IPS-18a (cell line): ENCODE results near the gene NBPF1.
"Not testable (repeated sequence)": the region's sequence is repeated elsewhere in the genome, so short reads cannot be mapped to it uniquely, and the experiment has no call there.

Experiments
- H3K27ac ChIP-seq: one replicate; pipeline ENCODE4 v1.5.1; 2013; ENCODE audit warnings: low read length
- H3K27me3 ChIP-seq: one replicate; pipeline ENCODE4 v1.6.1; 2013; ENCODE audit warnings: mild to moderate bottlenecking, low read length; ENCODE audit not compliant: control insufficient read depth, insufficient read depth
- H3K36me3 ChIP-seq: one replicate; pipeline ENCODE4 v1.6.1; 2013; ENCODE audit warnings: low read depth, low read length; ENCODE audit not compliant: control insufficient read depth
- H3K4me1 ChIP-seq: one replicate; pipeline ENCODE4 v1.6.1; 2013; ENCODE audit warnings: low read depth, low read length; ENCODE audit not compliant: control insufficient read depth
- H3K4me3 ChIP-seq: one replicate; pipeline ENCODE4 v1.5.1; 2013; ENCODE audit warnings: low read length
- H3K9ac ChIP-seq: one replicate; pipeline ENCODE4 v1.6.1; 2013; ENCODE audit warnings: mild to moderate bottlenecking, low read length, moderate library complexity
- H3K9me3 ChIP-seq: one replicate; pipeline ENCODE4 v1.6.1; 2013; ENCODE audit warnings: low read depth, low read length; ENCODE audit not compliant: control insufficient read depth

The NBPF1 gene

GRCh38 chr1:16540421-16540893, 72.9 kb downstream of the NBPF1 start:
- not testable (repeated sequence) for H3K9ac ChIP-seq, H3K4me3 ChIP-seq, H3K9me3 ChIP-seq, H3K36me3 ChIP-seq, H3K27ac ChIP-seq, H3K4me1 ChIP-seq
- H3K27me3 ChIP-seq, result peaks cover 15% of the 10 kb centered on the region

GRCh38 chr1:16537528-16537927, 75.8 kb downstream of the NBPF1 start:
- peaks cover 26% of the 10 kb centered on the region for H3K27me3 ChIP-seq
- not testable (repeated sequence) for H3K27ac ChIP-seq, H3K4me1 ChIP-seq, H3K4me3 ChIP-seq, H3K36me3 ChIP-seq, H3K9me3 ChIP-seq, H3K9ac ChIP-seq

DNA sequence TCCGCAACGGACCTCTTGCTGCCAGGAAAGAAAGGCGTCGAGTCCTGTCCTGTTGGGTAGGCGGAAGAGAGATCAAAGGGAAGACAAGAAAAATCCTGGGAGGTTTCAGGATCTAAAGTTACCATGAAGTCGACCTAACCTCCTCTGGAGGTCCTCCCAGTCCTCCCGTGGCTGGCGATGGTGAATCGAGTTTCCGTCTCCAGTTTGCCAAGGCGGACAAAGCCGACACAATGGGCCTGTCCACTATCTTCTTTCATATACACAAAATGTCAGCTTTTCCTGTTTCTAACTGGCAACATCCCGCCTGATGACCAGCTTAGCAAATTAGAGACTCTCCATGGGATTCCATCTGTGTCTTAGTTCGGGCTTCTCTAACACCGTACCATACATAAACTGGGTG, 76.6 kb downstream of the NBPF1 start:
- H3K4me1 ChIP-seq, H3K9me3 ChIP-seq, H3K4me3 ChIP-seq, H3K36me3 ChIP-seq, H3K27ac ChIP-seq, H3K9ac ChIP-seq: not testable (repeated sequence)
- H3K27me3 ChIP-seq, result peaks cover 32% of the 10 kb centered on the region

DNA sequence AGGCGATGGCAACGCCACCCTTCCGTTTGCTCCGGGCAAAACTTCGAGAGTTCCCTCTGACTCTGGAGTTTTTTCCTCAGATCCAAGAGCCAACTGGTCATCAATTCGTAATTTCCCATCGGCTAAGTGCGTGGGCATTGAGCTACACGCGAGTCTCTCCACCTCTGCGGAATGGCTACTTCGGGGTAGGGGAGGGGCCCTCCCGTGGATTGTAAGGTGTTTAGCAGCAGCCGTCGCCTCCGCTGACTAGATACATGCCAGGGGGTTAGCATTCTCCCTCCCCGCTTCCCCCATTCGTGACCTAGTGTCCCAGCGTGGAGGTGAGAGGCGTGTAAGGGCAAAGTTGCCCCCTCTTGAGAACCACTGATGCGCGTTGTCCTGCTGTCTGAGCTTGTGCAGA, 77.5 kb downstream of the NBPF1 start:
- not testable (repeated sequence) for H3K9ac ChIP-seq, H3K4me1 ChIP-seq, H3K27ac ChIP-seq, H3K9me3 ChIP-seq, H3K36me3 ChIP-seq
- Histone ChIP-seq H3K27me3 (peaks cover 34% of the 10 kb centered on the region), H3K4me3 (peak overlapping the region; percentile 61)

GRCh38 chr1:16535487-16535886, 77.9 kb downstream of the NBPF1 start:
- not testable (repeated sequence) for H3K9me3 ChIP-seq, H3K36me3 ChIP-seq, H3K27ac ChIP-seq, H3K4me1 ChIP-seq, H3K9ac ChIP-seq
- Histone ChIP-seq H3K4me3 (peak overlapping the region; percentile 61), H3K27me3 (peaks cover 34% of the 10 kb centered on the region)

DNA sequence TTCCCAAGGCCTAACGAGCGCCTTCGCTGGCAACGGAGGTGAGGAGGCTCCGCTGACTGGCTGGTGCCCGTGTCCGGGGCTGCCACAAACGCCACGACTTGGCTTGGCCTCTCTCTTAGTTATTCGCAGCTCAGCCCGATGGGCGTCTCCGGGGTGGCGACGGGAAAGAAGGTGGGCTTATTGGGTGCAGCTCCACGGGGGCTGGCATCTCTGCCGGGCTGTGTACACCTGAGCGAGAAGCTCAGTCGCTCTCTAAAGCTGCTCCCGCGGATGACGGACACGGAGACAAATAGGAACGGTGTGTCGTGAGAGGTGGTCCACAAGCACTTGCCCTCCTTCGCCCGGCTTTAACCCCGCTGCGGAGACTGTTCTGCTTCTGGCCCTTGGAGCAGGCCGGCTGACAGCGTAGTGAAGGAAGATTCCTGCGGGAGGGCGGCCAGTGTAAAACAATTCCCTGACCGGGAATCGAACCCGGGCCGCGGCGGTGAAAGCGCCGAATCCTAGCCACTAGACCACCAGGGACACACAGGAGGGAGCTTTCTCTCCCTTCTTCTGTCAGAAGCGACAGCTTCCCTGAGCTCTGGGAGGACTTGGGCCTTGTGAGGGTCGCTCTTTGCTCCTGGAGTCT, 78.4 kb downstream of the NBPF1 start:
- H3K4me1 ChIP-seq, H3K36me3 ChIP-seq, H3K9ac ChIP-seq, H3K9me3 ChIP-seq, H3K27ac ChIP-seq: not testable (repeated sequence)
- H3K4me3 ChIP-seq, result peak overlapping the region; percentile 61
- H3K27me3 ChIP-seq, result peaks cover 34% of the 10 kb centered on the region

- peak overlapping the region; percentile 61 for H3K4me3 ChIP-seq
- peaks cover 34% of the 10 kb centered on the region for H3K27me3 ChIP-seq
- not testable (repeated sequence) for H3K27ac ChIP-seq, H3K9me3 ChIP-seq, H3K36me3 ChIP-seq, H3K9ac ChIP-seq, H3K4me1 ChIP-seq
Observed at GRCh38 chr1:16534239-16534828, 79.0 kb downstream of the NBPF1 start.

GRCh38 chr1:16532235-16532991, 81.0 kb downstream of the NBPF1 start:
- H3K9ac ChIP-seq, H3K27ac ChIP-seq, H3K9me3 ChIP-seq, H3K4me1 ChIP-seq, H3K36me3 ChIP-seq: not testable (repeated sequence)
- H3K4me3 ChIP-seq, result peak overlapping the region; percentile 7
- peaks cover 34% of the 10 kb centered on the region for H3K27me3 ChIP-seq

DNA sequence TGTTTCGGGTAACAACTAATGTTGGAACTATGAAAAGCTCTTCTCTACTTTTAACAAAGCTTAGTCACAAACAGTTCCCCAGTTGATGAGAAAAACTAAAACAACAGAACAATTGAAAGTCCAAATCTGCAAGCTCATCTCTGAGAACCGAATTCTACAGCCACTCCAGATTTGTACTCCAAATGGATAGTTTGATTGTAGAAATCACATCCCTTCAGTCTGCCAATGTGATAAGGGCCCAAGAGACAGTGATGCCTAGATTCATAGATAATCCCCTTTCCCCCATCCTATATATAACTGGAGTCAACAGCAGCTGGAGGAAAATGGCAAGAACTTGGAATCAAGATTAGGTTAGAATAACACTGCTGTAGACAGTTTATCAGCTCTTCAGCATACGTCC, 85.0 kb downstream of the NBPF1 start:
- not testable (repeated sequence) for H3K9me3 ChIP-seq, H3K4me1 ChIP-seq, H3K9ac ChIP-seq, H3K27me3 ChIP-seq, H3K4me3 ChIP-seq, H3K36me3 ChIP-seq, H3K27ac ChIP-seq

DNA sequence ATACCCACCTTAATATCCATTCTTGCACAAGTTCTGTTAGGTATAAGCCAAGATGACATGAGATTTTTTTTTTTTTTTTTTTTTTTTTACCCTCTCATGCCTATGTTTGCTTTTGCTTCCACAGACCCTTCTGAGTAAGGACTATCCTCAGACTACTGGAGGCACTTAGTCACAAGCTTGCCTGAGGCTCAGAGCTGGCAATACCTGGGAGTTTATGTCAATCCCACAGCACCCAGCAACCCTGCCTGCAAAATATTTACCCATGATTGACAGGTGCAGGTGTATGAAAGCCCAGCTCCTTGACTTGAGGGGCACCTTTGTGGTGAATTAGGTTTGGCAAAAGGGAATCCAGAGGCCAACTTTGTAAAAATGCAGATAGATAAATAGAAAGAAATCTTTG, 87.6 kb downstream of the NBPF1 start:
- not testable (repeated sequence) for H3K4me3 ChIP-seq, H3K27ac ChIP-seq, H3K9me3 ChIP-seq, H3K9ac ChIP-seq, H3K36me3 ChIP-seq, H3K27me3 ChIP-seq, H3K4me1 ChIP-seq

DNA sequence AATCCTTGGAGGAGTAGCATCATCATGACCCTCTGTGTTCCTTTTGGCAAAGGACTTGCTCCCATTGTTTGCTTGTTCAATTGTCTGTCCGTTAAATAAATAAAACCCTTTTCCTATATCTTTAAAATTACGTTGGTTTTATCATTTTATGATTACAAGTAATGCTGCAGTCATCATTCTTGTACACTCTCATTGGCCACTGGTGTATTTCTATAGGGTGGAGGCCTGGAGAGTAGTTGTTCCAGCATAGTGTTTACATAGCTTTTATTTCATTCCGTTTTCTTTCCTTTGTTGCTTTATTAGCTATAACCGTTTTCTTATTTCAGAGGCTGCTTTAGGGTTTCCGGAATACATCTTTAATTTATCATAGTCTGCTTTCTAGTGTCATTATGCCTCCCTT, 91.7 kb downstream of the NBPF1 start:
- H3K4me3 ChIP-seq, H3K36me3 ChIP-seq, H3K9me3 ChIP-seq, H3K27ac ChIP-seq, H3K4me1 ChIP-seq, H3K9ac ChIP-seq, H3K27me3 ChIP-seq: not testable (repeated sequence)

DNA sequence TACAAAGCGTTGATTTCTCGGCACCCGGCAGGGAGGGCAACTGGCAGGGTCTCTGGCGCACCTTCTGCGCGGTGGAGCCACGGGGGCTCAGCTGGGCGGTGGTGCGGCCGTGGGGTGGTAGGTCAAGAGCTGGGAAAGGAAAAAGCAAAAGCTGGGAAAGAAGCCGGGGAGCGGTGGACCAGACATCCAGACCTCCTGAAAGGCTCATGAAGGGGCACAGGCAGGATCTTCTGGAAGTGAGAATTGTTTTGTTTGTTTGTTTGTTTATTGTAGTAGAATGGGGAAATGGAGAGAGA, 92.1 kb downstream of the NBPF1 start:
- no peak overlapping the region for H3K27ac ChIP-seq
- no peaks in the 10 kb centered on the region for H3K36me3 ChIP-seq
- H3K9ac ChIP-seq, result no peak overlapping the region
- H3K4me1 ChIP-seq, result no peaks in the 10 kb centered on the region
- peaks cover 5% of the 10 kb centered on the region for H3K27me3 ChIP-seq
- peak overlapping the region; percentile 57 for H3K4me3 ChIP-seq
- no peaks in the 10 kb centered on the region for H3K9me3 ChIP-seq
